ENCODE results near the gene NCAPD3. TPM values are rescaled to one million over a fixed set of nuclear protein-coding genes. Genes with fewer than 3 reads are reported as not detected.

The NCAPD3 gene
- total and polyA plus RNA-seq, 2 experiments from 2014 or later = 13.3 to 16.3 TPM

- no peak for TF ChIP-seq EZH2phosphoT487 (IDR thresholded peaks at IDR 0.05; ENCODE audit: insufficient read depth, low read depth)
- TF ChIP-seq EZH2 (IDR thresholded peaks at IDR 0.05; ENCODE audit: insufficient read depth, poor library complexity, severe bottlenecking) = no peak
- Histone ChIP-seq H3K79me2 (ENCODE audit: insufficient read depth) (no peaks in the 10 kb centered on the region), H3K36me3 (ENCODE audit: low read depth) (peaks cover 42% of the 10 kb centered on the region; the same call in 1 of the 2 replicates), H3F3A (ENCODE audit: insufficient read depth) (0 out of 2 replicates have a peak, but pooled peaks cover 1% of the 10 kb centered on the region), H3K4me1 (ENCODE audit: insufficient read depth) (peaks cover 1% of the 10 kb centered on the region; the same call in 1 of the 2 replicates), H3K9me2 (ENCODE audit: insufficient read depth) (no peaks in the 10 kb centered on the region), H3K4me3 (no peak overlapping the region), H3K4me2 (ENCODE audit: unreplicated experiment) (no peak overlapping the region), H3K27me3 (replicated peaks; ENCODE audit: insufficient read depth) (no peaks in the 10 kb centered on the region), H3K27ac (no peak overlapping the region), H3K9me3 (ENCODE audit: low read depth) (no peaks in the 10 kb centered on the region), H3K9ac (no peak overlapping the region), H2AFZ (no peak overlapping the region), H4K20me1 (ENCODE audit: insufficient read depth) (no peaks in the 10 kb centered on the region; the same call in 1 of the 2 replicates)
- in situ Hi-C loops (cut with MboI) = no loop called here
- no peak for DNase-seq
- WGBS, 2 experiments (ENCODE audit: low coverage in 1 of 2, low lambda C conversion rate in 2 of 2, missing lambda C conversion rate in 2 of 2) = 88 to 92% methylated on average over 13 of the region's 13 CpGs
Observed at GRCh38 chr11:134176284-134176683, 47.5 kb downstream of the NCAPD3 start.

- Histone ChIP-seq H3K4me3 (no peak overlapping the region), H3K9me2 (ENCODE audit: insufficient read depth) (no peaks in the 10 kb centered on the region), H3K4me1 (ENCODE audit: insufficient read depth) (peaks cover 11% of the 10 kb centered on the region), H3K36me3 (ENCODE audit: low read depth) (peaks cover 28% of the 10 kb centered on the region; the same call in 1 of the 2 replicates), H4K20me1 (ENCODE audit: insufficient read depth) (no peaks in the 10 kb centered on the region; the same call in 1 of the 2 replicates), H3K9me3 (ENCODE audit: low read depth) (no peaks in the 10 kb centered on the region), H3K79me2 (ENCODE audit: insufficient read depth) (no peaks in the 10 kb centered on the region), H3K9ac (no peak overlapping the region), H3K27ac (no peak overlapping the region), H3F3A (ENCODE audit: insufficient read depth) (peaks cover 5% of the 10 kb centered on the region; the same call in 1 of the 2 replicates), H3K27me3 (replicated peaks; ENCODE audit: insufficient read depth) (no peaks in the 10 kb centered on the region), H2AFZ (no peak overlapping the region), H3K4me2 (ENCODE audit: unreplicated experiment) (no peak overlapping the region)
- TF ChIP-seq EZH2phosphoT487 (IDR thresholded peaks at IDR 0.05; ENCODE audit: insufficient read depth, low read depth) = no peak
- in situ Hi-C loops (cut with MboI) = no loop called here
- no peak for DNase-seq
- WGBS, 2 experiments (ENCODE audit: low coverage in 1 of 2, low lambda C conversion rate in 2 of 2, missing lambda C conversion rate in 2 of 2) = 92% methylated on average over 5 of the region's 5 CpGs
Observed at GRCh38 chr11:134173296-134173695, 50.5 kb downstream of the NCAPD3 start.

- no peaks in the 10 kb centered on the region for H3K79me2 ChIP-seq (ENCODE audit: insufficient read depth)
- H2AFZ ChIP-seq = no peak overlapping the region
- 89% methylated on average over 10 of the region's 10 CpGs for WGBS, 2 experiments (ENCODE audit: low coverage in 1 of 2, low lambda C conversion rate in 2 of 2, missing lambda C conversion rate in 2 of 2)
- H3K27me3 ChIP-seq (replicated peaks; ENCODE audit: insufficient read depth) = no peaks in the 10 kb centered on the region
- H3K9me3 ChIP-seq (ENCODE audit: low read depth) = no peaks in the 10 kb centered on the region
- no peak overlapping the region for H3K9ac ChIP-seq
- peaks cover 5% of the 10 kb centered on the region; the same call in 1 of the 2 replicates for H3F3A ChIP-seq (ENCODE audit: insufficient read depth)
- TF ChIP-seq EZH2phosphoT487 (IDR thresholded peaks at IDR 0.05; ENCODE audit: insufficient read depth, low read depth) (no peak), EZH2 (IDR thresholded peaks at IDR 0.05; ENCODE audit: insufficient read depth, poor library complexity, severe bottlenecking) (no peak)
- no peak overlapping the region for H3K27ac ChIP-seq
- DNase-seq = no peak
- peaks cover 11% of the 10 kb centered on the region for H3K4me1 ChIP-seq (ENCODE audit: insufficient read depth)
- H3K36me3 ChIP-seq (ENCODE audit: low read depth) = peaks cover 18% of the 10 kb centered on the region; the same call in 1 of the 2 replicates
- no peak overlapping the region for H3K4me3 ChIP-seq
- H3K9me2 ChIP-seq (ENCODE audit: insufficient read depth) = no peaks in the 10 kb centered on the region
- H4K20me1 ChIP-seq (ENCODE audit: insufficient read depth) = no peaks in the 10 kb centered on the region; the same call in 1 of the 2 replicates
- in situ Hi-C loops (cut with MboI) = no loop called here
- no peak overlapping the region for H3K4me2 ChIP-seq (ENCODE audit: unreplicated experiment)
Observed at GRCh38 chr11:134171951-134172350, 51.8 kb downstream of the NCAPD3 start.

GRCh38 chr11:134170919-134171281 is 52.9 kb downstream of the NCAPD3 start:
- H3K79me2 ChIP-seq (ENCODE audit: insufficient read depth) = no peaks in the 10 kb centered on the region
- WGBS, 2 experiments (ENCODE audit: low coverage in 1 of 2, low lambda C conversion rate in 2 of 2, missing lambda C conversion rate in 2 of 2) = 89% methylated on average over 5 of the region's 5 CpGs
- no peak overlapping the region for H2AFZ ChIP-seq

More at GRCh38 chr11:134170919-134171281, 52.9 kb downstream of the NCAPD3 start:
- H3K4me2 ChIP-seq (ENCODE audit: unreplicated experiment) = no peak overlapping the region
- DNase-seq = peak; percentile 59
- H3K9me3 ChIP-seq (ENCODE audit: low read depth) = no peaks in the 10 kb centered on the region
- H3K27me3 ChIP-seq (replicated peaks; ENCODE audit: insufficient read depth) = no peaks in the 10 kb centered on the region
- peaks cover 5% of the 10 kb centered on the region; the same call in 1 of the 2 replicates for H3F3A ChIP-seq (ENCODE audit: insufficient read depth)
- no peak for TF ChIP-seq EZH2 (IDR thresholded peaks at IDR 0.05; ENCODE audit: insufficient read depth, poor library complexity, severe bottlenecking)
- TF ChIP-seq EZH2phosphoT487 (IDR thresholded peaks at IDR 0.05; ENCODE audit: insufficient read depth, low read depth) = no peak
- no peaks in the 10 kb centered on the region for H3K9me2 ChIP-seq (ENCODE audit: insufficient read depth)
- H3K9ac ChIP-seq = no peak overlapping the region
- H3K4me3 ChIP-seq = no peak overlapping the region
- in situ Hi-C loops (cut with MboI) = no loop called here
- H3K36me3 ChIP-seq (ENCODE audit: low read depth) = peaks cover 12% of the 10 kb centered on the region; the same call in 1 of the 2 replicates
- no peaks in the 10 kb centered on the region; the same call in 1 of the 2 replicates for H4K20me1 ChIP-seq (ENCODE audit: insufficient read depth)
- H3K4me1 ChIP-seq (ENCODE audit: insufficient read depth) = peaks cover 11% of the 10 kb centered on the region
- no peak overlapping the region for H3K27ac ChIP-seq

All from GM23248 (cell line).